Nasal cavity respiratory epithelium epithelial cell of viscerocranial mucosa (primary cell): ENCODE results near the gene KCNQ4. TPM values are rescaled to one million over a fixed set of nuclear protein-coding genes. Genes with fewer than 3 reads are reported as not detected.

Source experiments
- total RNA-seq: library from RNA; depleted of rRNA; stranded (reverse); fragments of >200 nt; gene quantifications from 2 replicates; pipeline ENCODE4 v1.2.3, GENCODE V29; 2014

The KCNQ4 gene
- total RNA-seq, result under 0.01 and 0.07 TPM in 2 replicates

GRCh38 chr1:40783001-40783905, at the start of gene KCNQ4:
Gene KCNQ4 (plus strand): TSS chr1:40783787. CDS start chr1:40784094, 307 bp downstream.

GRCh38 chr1:40862008-40862863, 78.6 kb downstream of the KCNQ4 start, which contains the start of gene CITED4:
Gene CITED4 (minus strand): TSS chr1:40862363. CDS start chr1:40862127, 236 bp downstream.

Other genes starting within 250 kb of the KCNQ4 start
- 0.68 and 2.7 TPM in 2 replicates for gene RIMS3, start 118.1 kb upstream of the KCNQ4 start, total RNA-seq
- gene NFYC, start 92.1 kb upstream of the KCNQ4 start, total RNA-seq, result 25.3 and 38.5 TPM in 2 replicates
- 11.3 and 18.4 TPM in 2 replicates for gene CITED4, start 78.6 kb downstream of the KCNQ4 start, total RNA-seq
- 41.0 and 55.4 TPM in 2 replicates for gene CTPS1, start 195.9 kb downstream of the KCNQ4 start, total RNA-seq
- under 0.01 and 0.21 TPM in 2 replicates for gene SLFNL1, start 237.9 kb downstream of the KCNQ4 start, total RNA-seq